Common myeloid progenitor, CD34-positive (primary cell): ENCODE data around the gene CREB3. TPM values are rescaled to one million over a fixed set of nuclear protein-coding genes. Genes with fewer than 3 reads are reported as not detected.
A peak's percentile ranks its signal among the peaks of the same experiment; 100 is the strongest.

Source experiments
- CTCF ChIA-PET: fragments of 350-600 bp; sonication (Branson Sonifier 250); formaldehyde crosslinking; loops from one replicate; lab custom pipeline; 2021; ENCODE audit warnings: antibody characterized with exemption; lab: Charles Lee
- POLR2A ChIA-PET: fragments of 350-600 bp; sonication (Branson Sonifier 250); formaldehyde crosslinking; loops from one replicate; lab custom pipeline; 2021; ENCODE audit warnings: antibody characterized with exemption; lab: Charles Lee
- DNase-seq, 3 donors: peaks; one replicate each; pipeline versions ENCODE4 v3.0.0 to v3.0.0-alpha.2; 2013
- H3K27ac ChIP-seq, 2 experiments: 1 replicate in 1 of 2; 2 replicates in 1 of 2; pipeline ENCODE4 v1.7.0; 2013; ENCODE audit warnings: inconsistent platforms in 2 of 2, low read length in 2 of 2, mild to moderate bottlenecking in 2 of 2, low read depth in 1 of 2, moderate library complexity in 1 of 2; ENCODE audit not compliant: severe bottlenecking in 2 of 2, insufficient read depth in 1 of 2, poor library complexity in 1 of 2
- H3K27me3 ChIP-seq, 5 experiments: replicated peaks in 2 of 5; 1 replicate in 3 of 5; 2 replicates in 2 of 5; pipeline versions ENCODE4 v1.6.1 to v1.7.0; 2013; ENCODE audit warnings: low read length in 4 of 5, mild to moderate bottlenecking in 2 of 5, moderate library complexity in 2 of 5, inconsistent platforms in 1 of 5; ENCODE audit not compliant: insufficient read depth in 5 of 5, control insufficient read depth in 4 of 5
- H3K36me3 ChIP-seq, 4 experiments: 1 replicate in 2 of 4; 2 replicates in 2 of 4; pipeline versions ENCODE4 v1.6.1 to v1.7.0; 2013; ENCODE audit warnings: low read length in 3 of 4, control low read depth in 1 of 4, mild to moderate bottlenecking in 1 of 4; ENCODE audit not compliant: control insufficient read depth in 4 of 4, insufficient read depth in 4 of 4
- H3K4me1 ChIP-seq, 4 experiments: 1 replicate in 3 of 4; 2 replicates in 1 of 4; pipeline versions ENCODE4 v1.6.1 to v1.7.1; 2013; ENCODE audit warnings: low read length in 3 of 4, mild to moderate bottlenecking in 3 of 4, control low read depth in 1 of 4, inconsistent platforms in 1 of 4, moderate library complexity in 1 of 4; ENCODE audit not compliant: control insufficient read depth in 4 of 4, insufficient read depth in 4 of 4; ENCODE audit errors: control extremely low read depth in 1 of 4
- H3K4me3 ChIP-seq, 7 experiments: 1 replicate in 4 of 7; 2 replicates in 3 of 7; pipeline versions ENCODE4 v1.5.1 to v1.7.0; 2013; ENCODE audit warnings: mild to moderate bottlenecking in 7 of 7, low read length in 6 of 7, moderate library complexity in 6 of 7, inconsistent platforms in 2 of 7, low read depth in 2 of 7, control low read depth in 1 of 7; ENCODE audit not compliant: insufficient read depth in 4 of 7, control insufficient read depth in 1 of 7; ENCODE audit errors: extremely low read depth in 1 of 7
- H3K9me3 ChIP-seq, 5 experiments: 1 replicate in 4 of 5; 2 replicates in 1 of 5; pipeline versions ENCODE4 v1.6.1 to v1.7.1; 2013; ENCODE audit warnings: low read length in 4 of 5, mild to moderate bottlenecking in 2 of 5, inconsistent platforms in 1 of 5, low read depth in 1 of 5, moderate library complexity in 1 of 5; ENCODE audit not compliant: control insufficient read depth in 4 of 5, insufficient read depth in 2 of 5; ENCODE audit errors: control extremely low read depth in 1 of 5
- WGBS: methylation state at CpG from one replicate; pipeline ENCODE4 v1.1.5; 2013; ENCODE audit not compliant: insufficient coverage; 5-methylcytosine and 5-hydroxymethylcytosine counted together
- polyA plus RNA-seq: library from polyadenylated mRNA; unstranded; fragments of 120-200 nt; gene quantifications from one replicate; pipeline ENCODE4 v1.2.1, GENCODE V29; 2013

The CREB3 gene
- 21.6 TPM for polyA plus RNA-seq

- H3K4me1 ChIP-seq, result peaks cover 40 to 61% (median 59%) of the 10 kb centered on the region in 4 experiments
- ChIA-PET POLR2A (interaction anchor here (1.3 to 3.6 kb wide), 8 partner anchors 11 to 101 kb away, joined by 3 to 10 read pairs (median 4); partner anchors contain the start of gene SPAG8), CTCF (interaction anchor here (0.9 to 11.2 kb wide), 22 partner anchors 9 to 179 kb away, joined by 3 to 190 read pairs (median 5); partner anchors contain the start of genes CCDC107, FAM221B, GBA2 and HINT2)
- DNase-seq, result peak; percentile 99
- 0% methylated on average over 49 of the region's 49 CpGs for WGBS
- H3K36me3 ChIP-seq, result peaks cover 7 to 29% (median 17%) of the 10 kb centered on the region in 4 experiments
- no peaks in the 10 kb centered on the region for H3K9me3 ChIP-seq
- H3K4me3 ChIP-seq, result peak within 1 kb of the TSS; percentile 50 to 97 (median 86)
- no peaks in the 10 kb centered on the region for H3K27me3 ChIP-seq
- peak within 1 kb of the TSS; percentile 78 to 94 for H3K27ac ChIP-seq
Observed at GRCh38 chr9:35732185-35732799, at the start of gene CREB3, which contains the start of gene TLN1. Gene CREB3, plus strand, starts transcription at chr9:35732666. Its CDS starts 107 bp downstream, at chr9:35732773. Gene TLN1, minus strand, starts transcription at chr9:35732195. Its CDS starts 6,501 bp downstream, at chr9:35725694.

DNA sequence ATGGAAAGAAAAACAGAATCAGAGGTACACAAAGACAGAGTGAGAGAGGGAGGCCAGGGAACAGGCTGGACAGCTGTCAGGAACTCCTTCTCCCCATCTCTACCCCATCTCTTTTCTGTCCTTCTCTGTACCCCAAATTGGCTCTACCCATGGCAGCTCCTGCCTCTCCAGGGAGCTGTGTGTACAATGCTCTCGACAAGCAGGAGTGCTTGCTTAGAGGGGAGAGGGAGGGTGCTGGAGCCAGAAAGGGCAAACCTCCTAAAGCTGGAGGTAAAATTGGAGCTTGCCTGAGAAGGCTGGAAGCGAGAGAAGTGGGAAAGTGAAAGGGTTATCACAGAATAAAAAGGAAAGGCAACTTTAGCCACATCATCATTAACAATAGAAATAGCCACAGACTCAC is 49.1 kb upstream of the CREB3 start:
- ChIA-PET POLR2A (no interaction called here), CTCF (interaction anchor here (0.9 to 4.8 kb wide), 5 partner anchors 11 to 38 kb away, joined by 3 to 37 read pairs (median 4); no protein-coding TSS in a partner anchor)
- Histone ChIP-seq H3K4me3 (no peak overlapping the region), H3K9me3 (no peaks in the 10 kb centered on the region), H3K27ac (no peak overlapping the region), H3K4me1 (peaks cover 0 to 1% (median 0%) of the 10 kb centered on the region in 4 experiments), H3K27me3 (no peaks in the 10 kb centered on the region), H3K36me3 (peaks cover 0 to 34% (median 6%) of the 10 kb centered on the region in 4 experiments)
- 100% methylated on average over 1 of the region's 2 CpGs for WGBS
- DNase-seq, result no peak

GRCh38 chr9:35684921-35685320 is 47.5 kb upstream of the CREB3 start:
- Histone ChIP-seq H3K4me1 (peaks cover 0 to 10% (median 6%) of the 10 kb centered on the region in 4 experiments), H3K4me3 (no peak overlapping the region), H3K36me3 (peaks cover 0 to 34% (median 6%) of the 10 kb centered on the region in 4 experiments), H3K27ac (no peak overlapping the region), H3K27me3 (no peaks in the 10 kb centered on the region), H3K9me3 (no peaks in the 10 kb centered on the region)
- ChIA-PET CTCF (interaction anchor here (1.1 to 4.8 kb wide), 3 partner anchors 12 to 614 kb away, joined by 3 to 37 read pairs (median 3); no protein-coding TSS in a partner anchor), POLR2A (no interaction called here)
- 99% methylated on average over 10 of the region's 10 CpGs for WGBS
- DNase-seq, result no peak

DNA sequence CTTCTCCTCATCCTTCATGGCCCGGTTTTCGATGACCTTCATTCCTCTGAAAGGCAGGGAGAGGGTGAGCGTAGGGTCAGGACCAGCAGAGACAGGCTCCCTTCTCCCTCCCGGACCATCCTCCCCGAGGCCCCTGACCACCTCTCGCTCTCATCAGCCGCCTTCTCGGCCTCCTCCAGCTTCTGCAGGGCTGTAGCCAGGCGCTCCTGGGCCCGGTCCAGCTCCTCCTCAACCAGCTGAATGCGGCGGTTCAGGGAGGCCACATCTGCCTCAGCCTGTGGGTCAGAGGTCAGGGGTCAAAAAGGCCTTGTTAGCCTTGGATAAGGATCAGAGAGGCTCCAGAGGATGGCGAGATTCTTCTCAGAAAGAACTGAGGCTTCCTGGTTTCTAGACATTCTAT is 47.0 kb upstream of the CREB3 start:
- ChIA-PET POLR2A (no interaction called here), CTCF (interaction anchor here (1.1 to 4.8 kb wide), 4 partner anchors 10 to 614 kb away, joined by 3 to 37 read pairs (median 3); no protein-coding TSS in a partner anchor)
- peaks cover 0 to 34% (median 6%) of the 10 kb centered on the region in 4 experiments for H3K36me3 ChIP-seq
- no peaks in the 10 kb centered on the region for H3K9me3 ChIP-seq
- WGBS, result 98% methylated on average over 9 of the region's 13 CpGs
- H3K4me1 ChIP-seq, result peaks cover 0 to 14% (median 11%) of the 10 kb centered on the region in 4 experiments
- DNase-seq, result no peak
- H3K4me3 ChIP-seq, result no peak overlapping the region
- H3K27ac ChIP-seq, result no peak overlapping the region
- no peaks in the 10 kb centered on the region for H3K27me3 ChIP-seq

- Histone ChIP-seq H3K36me3 (peaks cover 0 to 34% (median 6%) of the 10 kb centered on the region in 4 experiments), H3K9me3 (no peaks in the 10 kb centered on the region), H3K27me3 (no peaks in the 10 kb centered on the region), H3K4me3 (no peak overlapping the region), H3K27ac (no peak overlapping the region), H3K4me1 (peaks cover 0 to 18% (median 18%) of the 10 kb centered on the region in 4 experiments)
- ChIA-PET CTCF (interaction anchor here (1.1 to 4.8 kb wide), 4 partner anchors 10 to 25 kb away, joined by 3 to 37 read pairs (median 5); no protein-coding TSS in a partner anchor), POLR2A (no interaction called here)
- no peak for DNase-seq
- WGBS, result 95% methylated on average over 7 of the region's 11 CpGs
Observed at GRCh38 chr9:35686222-35687203, 46.0 kb upstream of the CREB3 start.

GRCh38 chr9:35687306-35687705 is 45.2 kb upstream of the CREB3 start:
- H3K4me1 ChIP-seq, result peaks cover 0 to 19% (median 18%) of the 10 kb centered on the region in 4 experiments

More at GRCh38 chr9:35687306-35687705, 45.2 kb upstream of the CREB3 start:
- Histone ChIP-seq H3K9me3 (no peaks in the 10 kb centered on the region), H3K36me3 (peaks cover 0 to 33% (median 4%) of the 10 kb centered on the region in 4 experiments), H3K4me3 (no peak overlapping the region), H3K27me3 (no peaks in the 10 kb centered on the region), H3K27ac (no peak overlapping the region)
- DNase-seq, result no peak
- CTCF ChIA-PET, result interaction anchor here (1.2 to 2.1 kb wide), 5 partner anchors 10 to 42 kb away, joined by 3 to 16 read pairs (median 3); partner anchors contain the start of genes CCDC107 and RMRP
- POLR2A ChIA-PET, result no interaction called here
- 93% methylated on average over 2 of the region's 2 CpGs for WGBS
